C4-2B (cell line): ENCODE measurements around the gene SPTBN5.
A peak's percentile ranks its signal among the peaks of the same experiment; 100 is the strongest.
"Not testable (repeated sequence)": the region's sequence is repeated elsewhere in the genome, so short reads cannot be mapped to it uniquely, and the experiment has no call there.

Experiments
- H3K27ac ChIP-seq: fragments of 450-650 bp; 2 replicates; pipeline ENCODE4 v1.5.1; 2017
- ZFX ChIP-seq: fragments of 450-650 bp; IDR thresholded peaks from 2 replicates; pipeline ENCODE4 v1.6.1; 2017
- TF ChIP-seq, protein P1 (sequence below): fragments of 450-650 bp; conservative IDR thresholded peaks from 2 replicates; pipeline ENCODE4 v1.5.1; 2017; ENCODE audit warnings: mild to moderate bottlenecking

The SPTBN5 gene

DNA sequence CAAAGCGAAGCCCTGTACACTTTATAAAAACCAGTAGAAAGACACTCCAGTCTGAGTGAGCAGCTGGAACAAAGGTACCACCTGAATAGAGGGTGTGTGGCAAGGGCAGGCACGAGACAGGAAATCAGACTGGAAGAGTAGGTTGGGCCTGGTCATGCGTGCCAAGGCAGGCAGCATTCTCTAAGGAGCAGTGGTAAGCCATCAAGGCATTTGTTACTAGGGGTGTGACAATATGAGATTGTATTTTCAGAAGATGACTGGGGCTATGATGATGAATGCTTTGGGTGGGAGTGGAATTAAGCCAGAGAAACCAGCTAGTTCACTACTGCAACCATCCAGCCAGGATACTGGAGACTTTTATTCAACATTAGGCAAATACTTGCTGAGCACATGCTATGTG lies 61.0 kb downstream of the SPTBN5 start:
- no peak overlapping the region for H3K27ac ChIP-seq
- TF ChIP-seq, protein P1, sequence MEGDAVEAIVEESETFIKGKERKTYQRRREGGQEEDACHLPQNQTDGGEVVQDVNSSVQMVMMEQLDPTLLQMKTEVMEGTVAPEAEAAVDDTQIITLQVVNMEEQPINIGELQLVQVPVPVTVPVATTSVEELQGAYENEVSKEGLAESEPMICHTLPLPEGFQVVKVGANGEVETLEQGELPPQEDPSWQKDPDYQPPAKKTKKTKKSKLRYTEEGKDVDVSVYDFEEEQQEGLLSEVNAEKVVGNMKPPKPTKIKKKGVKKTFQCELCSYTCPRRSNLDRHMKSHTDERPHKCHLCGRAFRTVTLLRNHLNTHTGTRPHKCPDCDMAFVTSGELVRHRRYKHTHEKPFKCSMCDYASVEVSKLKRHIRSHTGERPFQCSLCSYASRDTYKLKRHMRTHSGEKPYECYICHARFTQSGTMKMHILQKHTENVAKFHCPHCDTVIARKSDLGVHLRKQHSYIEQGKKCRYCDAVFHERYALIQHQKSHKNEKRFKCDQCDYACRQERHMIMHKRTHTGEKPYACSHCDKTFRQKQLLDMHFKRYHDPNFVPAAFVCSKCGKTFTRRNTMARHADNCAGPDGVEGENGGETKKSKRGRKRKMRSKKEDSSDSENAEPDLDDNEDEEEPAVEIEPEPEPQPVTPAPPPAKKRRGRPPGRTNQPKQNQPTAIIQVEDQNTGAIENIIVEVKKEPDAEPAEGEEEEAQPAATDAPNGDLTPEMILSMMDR: no peak
- no peak for TF ChIP-seq ZFX

DNA sequence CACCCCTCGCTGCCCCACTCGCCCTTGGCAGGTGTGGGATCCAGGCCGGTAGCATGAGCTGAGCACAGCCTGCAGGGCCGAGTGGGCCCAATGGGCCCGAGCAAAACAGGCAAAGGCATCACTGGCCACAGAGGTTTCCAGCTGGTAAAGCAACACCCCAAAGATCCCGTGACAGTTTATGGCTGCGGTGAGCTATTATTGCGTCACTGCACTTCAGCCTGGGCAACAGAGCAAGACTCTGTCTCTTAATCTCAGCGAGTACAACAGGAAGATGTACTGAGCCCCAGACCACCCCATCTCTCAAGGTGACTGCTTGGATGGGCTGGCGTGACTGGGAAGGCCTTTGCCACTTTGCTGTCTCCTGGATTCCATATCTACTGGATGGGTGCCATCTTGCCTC lies 61.6 kb downstream of the SPTBN5 start:
- no peak overlapping the region for H3K27ac ChIP-seq
- TF ChIP-seq, protein P1: no peak
- TF ChIP-seq ZFX: no peak

DNA sequence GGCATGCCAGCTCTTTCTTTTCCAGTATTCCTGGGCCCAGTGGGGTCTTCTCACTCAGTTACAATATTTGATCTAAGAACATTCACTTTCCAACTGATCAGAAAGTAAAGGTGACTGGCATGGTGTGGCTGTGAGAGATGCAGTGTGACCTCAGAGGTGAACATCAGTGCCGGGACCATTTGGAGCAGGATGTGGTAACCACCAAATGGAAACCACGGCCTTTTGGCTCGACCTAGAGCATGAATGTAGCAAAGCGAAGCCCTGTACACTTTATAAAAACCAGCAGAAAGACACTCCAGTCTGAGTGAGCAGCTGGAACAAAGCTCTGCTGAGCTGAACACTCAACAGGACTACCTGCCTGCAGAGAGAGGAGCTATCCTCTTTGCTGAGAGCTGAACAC lies 62.6 kb downstream of the SPTBN5 start:
- not testable (repeated sequence) for H3K27ac ChIP-seq

DNA sequence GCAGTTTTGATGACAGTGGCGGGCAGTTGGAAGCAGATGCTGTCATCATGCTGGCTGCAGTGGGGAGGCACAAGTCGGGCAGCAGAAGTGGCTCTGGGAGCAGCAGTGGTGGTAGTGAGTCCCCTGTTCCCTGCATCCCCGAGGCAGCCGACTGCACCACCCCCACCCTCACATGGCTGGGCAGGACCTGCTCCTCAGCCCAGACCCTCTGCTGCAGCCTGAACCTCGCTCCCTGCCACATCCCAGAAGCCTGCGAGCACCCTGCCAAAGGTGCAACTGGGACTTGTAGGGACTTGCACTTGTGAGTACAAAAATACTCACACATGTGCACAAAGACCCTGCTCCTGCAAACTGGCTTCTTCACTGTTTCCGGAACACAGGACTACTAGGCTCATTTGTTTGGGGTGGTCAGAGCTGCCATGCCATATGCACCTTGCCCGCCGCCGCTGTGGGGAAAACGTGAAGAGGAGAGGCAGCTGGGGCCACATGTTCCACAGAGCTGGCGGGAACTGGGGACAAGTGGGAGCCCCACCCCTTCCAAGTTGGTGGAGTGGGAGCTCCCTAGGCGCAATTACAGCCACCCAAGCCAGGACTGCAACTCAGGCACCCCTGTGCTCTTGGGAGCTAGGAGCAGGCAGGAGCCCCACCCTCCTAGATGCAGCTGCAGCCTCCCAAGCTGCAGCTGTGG lies 63.8 kb downstream of the SPTBN5 start:
- H3K27ac ChIP-seq: no peak overlapping the region
- no peak for TF ChIP-seq ZFX
- TF ChIP-seq, protein P1: no peak

DNA sequence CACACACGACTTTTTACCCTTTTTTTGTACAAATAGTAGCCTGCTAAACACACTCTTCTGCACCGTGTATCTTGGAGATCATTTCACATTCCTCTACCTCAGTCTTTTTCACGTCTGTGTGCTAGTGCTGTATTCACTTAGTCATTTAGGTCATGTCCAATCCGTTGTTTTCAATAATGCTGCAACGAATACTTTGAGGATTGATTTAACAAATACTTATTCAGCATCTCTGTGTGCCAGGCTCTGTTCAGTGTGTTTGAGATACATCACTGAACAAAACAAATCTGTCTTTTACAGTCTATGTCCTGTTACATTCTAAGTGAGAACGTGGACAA lies 65.1 kb downstream of the SPTBN5 start:
- no peak overlapping the region; the same call in 1 of the 2 replicates for H3K27ac ChIP-seq
- no peak for TF ChIP-seq ZFX
- TF ChIP-seq, protein P1: no peak

DNA sequence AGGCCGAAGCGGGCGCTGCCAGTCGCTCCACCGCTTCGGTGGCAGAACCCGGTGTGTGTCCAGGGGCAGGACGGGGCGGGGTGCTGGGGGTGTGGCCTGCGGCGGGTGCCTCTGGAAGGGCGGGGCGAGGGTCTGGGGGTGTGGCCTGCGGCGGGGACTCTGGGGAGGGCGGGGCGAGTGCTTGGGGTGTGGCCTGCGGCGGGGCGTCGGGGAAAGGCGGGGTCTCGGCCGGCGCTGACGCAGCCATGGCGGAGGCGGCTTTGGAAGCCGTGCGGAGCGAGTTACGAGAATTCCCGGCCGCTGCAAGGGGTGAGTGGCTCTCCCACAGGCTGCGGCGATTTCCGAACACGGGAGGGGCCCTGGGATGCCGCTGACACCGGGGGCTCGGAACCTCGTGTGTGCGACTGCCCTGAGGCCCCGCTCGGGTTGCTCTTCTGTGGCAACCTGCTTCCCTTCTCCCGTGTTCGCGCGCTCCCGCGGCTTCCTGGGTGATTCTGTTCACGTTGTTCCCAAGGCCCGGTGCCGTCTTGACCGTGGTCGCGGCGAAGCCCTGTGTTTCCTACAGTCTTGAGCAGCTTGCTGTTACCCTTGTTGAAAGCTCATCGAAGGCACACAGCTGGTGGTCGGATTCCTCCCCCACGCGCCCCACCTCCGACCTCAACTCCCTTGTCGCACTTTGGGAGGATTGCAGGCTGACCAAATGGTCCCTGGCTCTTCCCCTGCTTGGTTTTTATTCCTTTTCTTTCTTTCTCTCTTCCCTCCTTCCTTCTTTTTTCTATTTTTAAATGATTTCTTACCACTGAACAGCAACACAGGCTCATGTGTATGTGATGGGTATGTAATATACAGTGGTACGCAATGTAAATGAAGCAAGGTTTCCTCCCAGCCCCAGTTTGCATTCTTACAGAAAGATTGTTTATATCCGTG lies 65.7 kb downstream of the SPTBN5 start, which contains the start of gene JMJD7:
TSS of gene JMJD7 (plus strand) at position 213 of the 927 bp plus-strand sequence. CDS start at position 246, 33 bp downstream.
- TF ChIP-seq, protein P1: no peak
- no peak for TF ChIP-seq ZFX
- H3K27ac ChIP-seq: peak within 1 kb of the TSS; percentile 78

DNA sequence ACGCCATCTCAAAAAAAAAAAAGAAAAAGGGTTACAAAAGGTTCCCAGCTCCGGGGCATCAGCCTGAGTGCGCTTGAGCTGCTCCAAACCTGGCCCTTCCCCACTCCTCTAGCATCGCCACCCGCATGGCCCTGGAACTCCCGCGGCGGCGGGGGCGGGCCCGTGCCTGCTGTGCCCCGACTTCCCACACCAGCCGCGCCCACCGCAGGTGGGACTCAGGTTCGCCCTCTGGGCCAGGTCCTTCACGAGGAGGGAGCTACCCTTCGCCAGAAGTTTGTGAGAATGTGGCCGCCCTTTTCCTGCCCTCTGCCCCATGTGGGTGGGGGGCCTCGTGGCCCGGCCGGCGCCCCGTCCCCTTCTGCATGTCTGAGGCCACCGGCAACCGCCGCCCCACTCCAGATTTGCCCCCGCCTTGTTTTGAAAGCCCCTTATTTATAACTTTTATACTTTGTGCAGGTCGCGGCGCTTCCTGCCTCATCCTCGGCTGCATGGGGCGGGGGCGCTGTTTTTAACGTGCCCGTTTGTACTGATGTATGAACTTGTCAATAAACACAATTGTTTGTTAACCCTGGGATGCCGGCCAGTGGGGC lies 66.5 kb downstream of the SPTBN5 start:
- TF ChIP-seq, protein P1: no peak
- no peak for TF ChIP-seq ZFX
- peak overlapping the region; percentile 78 for H3K27ac ChIP-seq
